GM21381 (cell line): ENCODE data around the gene SIGLEC14.
"Not testable (repeated sequence)": the region's sequence is repeated elsewhere in the genome, so short reads cannot be mapped to it uniquely, and the experiment has no call there.

Experiments
- ATAC-seq: cut with Tn5 transposase; IDR thresholded peaks from one replicate; pipeline ENCODE4 v1.9.1; 2021; ENCODE audit warnings: mild to moderate bottlenecking, moderate library complexity; ENCODE audit not compliant: unreplicated experiment

Gene SIGLEC14

GRCh38 chr19:51675911-51676565, 29.4 kb upstream of the SIGLEC14 start:
- not testable (repeated sequence) for ATAC-seq

- ATAC-seq = no peak
Observed at GRCh38 chr19:51668216-51668615, 21.6 kb upstream of the SIGLEC14 start.

- ATAC-seq = no peak
Observed at GRCh38 chr19:51664997-51665396, 18.4 kb upstream of the SIGLEC14 start.

GRCh38 chr19:51664131-51664530, 17.5 kb upstream of the SIGLEC14 start:
- no peak for ATAC-seq

- no peak for ATAC-seq
Observed at GRCh38 chr19:51663650-51664049, 17.0 kb upstream of the SIGLEC14 start.

GRCh38 chr19:51660975-51661600, 14.5 kb upstream of the SIGLEC14 start:
- no peak for ATAC-seq

GRCh38 chr19:51654783-51655182, 8.2 kb upstream of the SIGLEC14 start:
- ATAC-seq = no peak

GRCh38 chr19:51653162-51653561, 6.5 kb upstream of the SIGLEC14 start:
- no peak for ATAC-seq

- no peak for ATAC-seq
Observed at GRCh38 chr19:51652266-51652665, 5.6 kb upstream of the SIGLEC14 start.

- ATAC-seq = no peak
Observed at GRCh38 chr19:51651216-51651846, 4.7 kb upstream of the SIGLEC14 start.

- no peak for ATAC-seq
Observed at GRCh38 chr19:51647318-51647717, 693 bp upstream of the SIGLEC14 start.

GRCh38 chr19:51644636-51645271, 1.9 kb downstream of the SIGLEC14 start:
- ATAC-seq = no peak

- ATAC-seq = no peak
Observed at GRCh38 chr19:51641648-51642047, 5.0 kb downstream of the SIGLEC14 start.

GRCh38 chr19:51640386-51640785, 6.2 kb downstream of the SIGLEC14 start:
- no peak for ATAC-seq

- no peak for ATAC-seq
Observed at GRCh38 chr19:51639916-51640315, 6.7 kb downstream of the SIGLEC14 start.

- ATAC-seq = no peak
Observed at GRCh38 chr19:51637362-51637978, 9.2 kb downstream of the SIGLEC14 start.

GRCh38 chr19:51632126-51632525, 14.5 kb downstream of the SIGLEC14 start:
- ATAC-seq = no peak

GRCh38 chr19:51630315-51630714, 16.3 kb downstream of the SIGLEC14 start, which contains the start of gene SIGLEC5:
SIGLEC5 (minus strand) TSS chr19:51630401; CDS start chr19:51630335, 66 bp downstream.
- ATAC-seq = not testable (repeated sequence)

GRCh38 chr19:51628153-51628939, 18.3 kb downstream of the SIGLEC14 start:
- ATAC-seq = no peak

- no peak for ATAC-seq
Observed at GRCh38 chr19:51627491-51628138, 19.0 kb downstream of the SIGLEC14 start.
